Stimulated activated naive CD8-positive, alpha-beta T cell treated with anti-CD3 and anti-CD28 coated beads, Interleukin-15, Interleukin-2, amounts not matched to agents 100 ng/mL and 50 ng/mL, for 24 hours (primary cell): ENCODE data around the gene SCP2.
"Not testable (repeated sequence)": the region's sequence is repeated elsewhere in the genome, so short reads cannot be mapped to it uniquely, and the experiment has no call there.

Source experiments
- H3K27ac Mint-ChIP-seq: one replicate; pipeline ENCODE4 v1.8.0; 2021; ENCODE audit warnings: mild to moderate bottlenecking, mixed read lengths
- H3K27me3 Mint-ChIP-seq: one replicate; pipeline ENCODE4 v1.8.0; 2021; ENCODE audit warnings: mixed read lengths
- H3K36me3 Mint-ChIP-seq: one replicate; pipeline ENCODE4 v1.8.0; 2021; ENCODE audit warnings: low read depth, mixed read lengths
- H3K4me1 Mint-ChIP-seq: one replicate; pipeline ENCODE4 v1.8.0; 2021; ENCODE audit warnings: low read depth, mixed read lengths
- H3K4me3 Mint-ChIP-seq: one replicate; pipeline ENCODE4 v1.8.0; 2021; ENCODE audit warnings: mild to moderate bottlenecking, mixed read lengths
- H3K9me3 Mint-ChIP-seq: one replicate; pipeline ENCODE4 v1.8.0; 2021; ENCODE audit warnings: mixed read lengths

The SCP2 gene

DNA sequence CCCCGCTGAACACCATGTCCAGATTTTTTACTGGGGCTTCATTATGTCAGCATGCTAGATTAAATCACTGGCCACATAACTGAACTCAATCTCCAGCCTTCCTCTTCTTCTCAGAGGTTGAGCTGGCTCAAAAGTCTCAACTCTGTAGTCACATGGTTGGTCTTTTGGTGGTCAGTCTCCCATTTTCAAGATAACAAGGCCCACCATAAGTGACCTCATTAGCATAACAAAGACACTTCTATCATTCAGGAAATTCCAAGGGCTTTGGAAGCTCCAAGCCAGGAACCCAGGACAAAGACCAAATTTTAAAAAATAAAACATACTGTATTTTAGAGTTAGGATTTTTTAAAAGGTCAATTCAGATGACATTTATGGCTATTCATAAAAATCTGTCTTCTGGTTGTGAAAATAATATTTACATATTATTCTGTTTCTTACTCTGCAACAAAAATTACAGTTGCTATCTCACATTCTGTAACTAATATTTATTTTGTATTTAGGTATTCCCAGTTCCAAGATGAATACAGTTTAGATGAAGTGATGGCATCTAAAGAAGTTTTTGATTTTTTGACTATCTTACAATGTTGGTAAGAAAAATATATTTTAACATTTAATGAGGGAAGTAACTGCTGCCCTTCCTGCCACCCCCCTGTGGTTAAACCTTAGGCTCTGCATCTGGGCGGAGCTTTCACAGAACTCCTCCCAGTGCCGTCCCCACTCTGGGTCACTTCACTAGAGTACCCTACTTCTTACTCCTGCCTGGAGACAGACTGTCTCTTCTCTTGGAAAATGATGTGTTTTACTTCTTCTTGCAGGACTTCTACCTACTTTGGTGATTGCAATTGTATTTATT, 49.3 kb downstream of the SCP2 start:
- Mint-ChIP-seq H3K4me1 (no peaks in the 10 kb centered on the region), H3K27ac (no peak overlapping the region)

GRCh38 chr1:52978045-52978444, 51.0 kb downstream of the SCP2 start:
- no peaks in the 10 kb centered on the region for H3K4me1 Mint-ChIP-seq
- H3K4me3 Mint-ChIP-seq: no peak overlapping the region
- H3K36me3 Mint-ChIP-seq: peaks cover 16% of the 10 kb centered on the region
- no peaks in the 10 kb centered on the region for H3K27me3 Mint-ChIP-seq
- H3K27ac Mint-ChIP-seq: no peak overlapping the region
- H3K9me3 Mint-ChIP-seq: no peaks in the 10 kb centered on the region

More for the DNA sequence above, 49.3 kb downstream of the SCP2 start:
- peaks cover 9% of the 10 kb centered on the region for H3K36me3 Mint-ChIP-seq
- no peaks in the 10 kb centered on the region for H3K9me3 Mint-ChIP-seq
- H3K4me3 Mint-ChIP-seq: no peak overlapping the region
- H3K27me3 Mint-ChIP-seq: no peaks in the 10 kb centered on the region

GRCh38 chr1:52992733-52993132, 65.7 kb downstream of the SCP2 start:
- H3K4me1 Mint-ChIP-seq, H3K27me3 Mint-ChIP-seq, H3K4me3 Mint-ChIP-seq, H3K27ac Mint-ChIP-seq, H3K9me3 Mint-ChIP-seq: not testable (repeated sequence)
- H3K36me3 Mint-ChIP-seq: peaks cover 18% of the 10 kb centered on the region

DNA sequence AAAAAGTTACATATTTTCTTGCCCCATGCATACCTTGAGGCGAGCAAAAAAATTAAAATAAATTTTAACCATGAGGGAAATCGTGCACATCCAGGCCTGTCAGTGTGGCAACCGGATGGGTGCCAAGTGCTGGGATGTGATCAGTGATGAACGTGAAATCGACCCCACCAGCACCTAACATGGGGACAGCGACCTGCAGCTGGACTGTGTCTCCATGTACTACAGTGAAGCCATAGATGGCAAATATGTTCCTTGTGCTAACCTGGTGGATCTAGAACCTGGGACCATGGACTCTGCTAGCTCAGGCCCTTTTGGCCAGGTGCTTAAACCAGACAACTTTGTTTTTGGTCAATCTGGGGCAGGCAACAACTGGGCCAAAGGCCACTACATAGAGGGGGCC, 67.6 kb downstream of the SCP2 start:
- H3K4me3 Mint-ChIP-seq: no peak overlapping the region
- no peaks in the 10 kb centered on the region for H3K27me3 Mint-ChIP-seq
- H3K27ac Mint-ChIP-seq: no peak overlapping the region
- H3K36me3 Mint-ChIP-seq: peaks cover 14% of the 10 kb centered on the region
- H3K4me1 Mint-ChIP-seq: no peaks in the 10 kb centered on the region
- no peaks in the 10 kb centered on the region for H3K9me3 Mint-ChIP-seq

- H3K27me3 Mint-ChIP-seq: no peaks in the 10 kb centered on the region
- no peak overlapping the region for H3K27ac Mint-ChIP-seq
- peaks cover 9% of the 10 kb centered on the region for H3K36me3 Mint-ChIP-seq
- H3K9me3 Mint-ChIP-seq: no peaks in the 10 kb centered on the region
- no peak overlapping the region for H3K4me3 Mint-ChIP-seq
- no peaks in the 10 kb centered on the region for H3K4me1 Mint-ChIP-seq
Observed at GRCh38 chr1:52996653-52997052, 69.6 kb downstream of the SCP2 start.

DNA sequence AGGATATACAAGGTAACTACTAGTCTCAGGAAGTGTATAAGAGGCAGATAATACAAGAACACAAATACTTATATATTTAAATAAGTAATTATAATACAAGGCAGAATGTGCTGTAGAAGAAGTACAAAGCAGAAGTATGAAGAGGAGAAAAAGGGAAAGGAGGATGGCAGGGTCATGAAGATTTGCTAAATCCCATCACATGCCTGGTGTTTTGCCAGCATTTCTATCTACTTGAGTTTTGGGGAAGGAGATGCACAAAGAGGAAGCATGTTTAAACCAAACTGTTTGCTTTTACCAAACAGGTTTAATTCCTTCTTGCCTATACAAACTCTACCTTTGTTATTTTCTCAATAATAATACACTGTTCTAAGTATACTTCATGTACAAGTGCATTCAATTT, 74.1 kb downstream of the SCP2 start:
- Mint-ChIP-seq H3K27me3 (no peaks in the 10 kb centered on the region), H3K4me3 (no peak overlapping the region), H3K27ac (no peak overlapping the region), H3K36me3 (peaks cover 10% of the 10 kb centered on the region), H3K4me1 (no peaks in the 10 kb centered on the region), H3K9me3 (no peaks in the 10 kb centered on the region)

- H3K27ac Mint-ChIP-seq, H3K4me1 Mint-ChIP-seq, H3K4me3 Mint-ChIP-seq, H3K27me3 Mint-ChIP-seq, H3K9me3 Mint-ChIP-seq, H3K36me3 Mint-ChIP-seq: not testable (repeated sequence)
Observed at GRCh38 chr1:53006612-53007011, 79.5 kb downstream of the SCP2 start.

DNA sequence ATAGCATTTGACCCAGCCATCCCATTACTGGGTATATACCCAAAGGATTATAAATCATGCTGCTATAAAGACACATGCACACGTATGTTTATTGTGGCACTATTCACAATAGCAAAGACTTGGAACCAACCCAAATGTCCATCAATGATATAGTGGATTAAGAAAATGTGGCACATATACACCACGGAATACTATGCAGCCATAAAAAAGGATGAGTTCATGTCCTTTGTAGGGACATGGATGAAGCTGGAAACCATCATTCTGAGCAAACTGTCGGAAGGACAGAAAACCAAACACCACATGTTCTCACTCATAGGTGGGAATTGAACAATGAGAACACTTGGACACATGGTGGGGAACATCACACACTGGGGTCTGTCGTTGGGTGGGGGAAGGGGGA, 83.2 kb downstream of the SCP2 start:
- not testable (repeated sequence) for H3K9me3 Mint-ChIP-seq, H3K27me3 Mint-ChIP-seq, H3K4me3 Mint-ChIP-seq, H3K36me3 Mint-ChIP-seq, H3K4me1 Mint-ChIP-seq, H3K27ac Mint-ChIP-seq

DNA sequence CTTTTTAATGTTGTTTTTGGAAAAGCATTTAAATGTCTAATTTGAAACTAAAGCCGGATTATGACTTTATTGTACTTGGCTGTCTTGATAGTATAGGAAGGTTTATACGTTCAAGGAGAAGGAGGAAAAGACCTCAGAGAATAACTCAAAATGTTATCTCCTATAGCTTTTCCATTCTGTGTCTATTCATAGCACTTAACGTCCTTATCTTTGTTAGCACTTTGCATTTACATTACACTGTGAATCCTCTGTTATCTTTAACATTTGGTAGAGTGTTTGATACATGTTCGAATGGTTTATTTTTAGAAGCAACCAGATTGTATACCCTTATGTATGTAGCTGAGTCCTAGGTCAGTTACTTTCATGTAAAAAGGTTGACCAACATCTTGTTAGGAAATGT, 84.1 kb downstream of the SCP2 start:
- Mint-ChIP-seq H3K36me3 (no peaks in the 10 kb centered on the region), H3K4me3 (no peak overlapping the region), H3K4me1 (peaks cover 18% of the 10 kb centered on the region), H3K9me3 (no peaks in the 10 kb centered on the region), H3K27me3 (no peaks in the 10 kb centered on the region), H3K27ac (no peak overlapping the region)

- H3K27ac Mint-ChIP-seq: peak overlapping the region; percentile 86
- no peaks in the 10 kb centered on the region for H3K27me3 Mint-ChIP-seq
- peak overlapping the region; percentile 87 for H3K4me3 Mint-ChIP-seq
- H3K4me1 Mint-ChIP-seq: peaks cover 25% of the 10 kb centered on the region
- H3K36me3 Mint-ChIP-seq: peaks cover 9% of the 10 kb centered on the region
- no peaks in the 10 kb centered on the region for H3K9me3 Mint-ChIP-seq
Observed at GRCh38 chr1:53014791-53015507, 87.9 kb downstream of the SCP2 start.

DNA sequence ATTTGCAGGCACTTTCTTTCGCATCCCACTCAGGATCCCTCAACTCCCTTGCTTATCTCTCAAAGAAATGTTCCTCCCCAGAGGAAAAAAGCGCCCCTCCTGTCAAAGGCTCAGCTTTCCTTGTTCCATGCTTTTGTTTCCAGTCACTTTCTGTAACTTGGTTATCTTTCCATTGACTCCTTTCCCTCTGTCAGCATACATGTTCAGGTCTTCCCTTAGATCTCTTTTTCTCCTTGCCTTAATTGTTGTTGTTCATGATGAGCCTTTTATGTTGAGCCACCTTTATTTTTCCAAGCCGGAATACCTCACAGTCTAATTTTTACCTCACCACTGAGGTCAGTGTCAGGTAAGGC, 88.4 kb downstream of the SCP2 start:
- no peaks in the 10 kb centered on the region for H3K9me3 Mint-ChIP-seq

DNA sequence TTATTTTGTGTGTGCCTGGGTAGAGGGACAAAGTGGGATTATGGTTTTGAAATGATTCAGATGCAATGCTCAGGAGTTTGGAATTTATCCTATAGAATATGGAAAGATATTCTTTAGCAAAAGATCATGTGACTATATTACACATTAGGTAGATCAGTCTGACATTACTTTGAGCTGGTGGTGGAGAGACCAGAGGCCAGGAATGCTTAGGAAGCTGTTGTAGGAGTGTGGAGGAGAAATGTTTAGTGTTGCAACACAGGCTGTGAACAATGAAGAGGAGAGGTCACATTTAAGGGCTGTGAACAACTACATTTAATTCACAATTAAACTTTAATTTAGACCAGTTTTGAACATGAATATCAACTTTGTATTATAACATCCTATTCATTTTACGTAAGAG, 89.6 kb downstream of the SCP2 start:
- peaks cover 25% of the 10 kb centered on the region for H3K4me1 Mint-ChIP-seq
- H3K4me3 Mint-ChIP-seq: no peak overlapping the region
- no peaks in the 10 kb centered on the region for H3K27me3 Mint-ChIP-seq
- no peaks in the 10 kb centered on the region for H3K9me3 Mint-ChIP-seq
- H3K27ac Mint-ChIP-seq: no peak overlapping the region
- H3K36me3 Mint-ChIP-seq: peaks cover 9% of the 10 kb centered on the region

More for the DNA sequence above, 88.4 kb downstream of the SCP2 start:
- no peaks in the 10 kb centered on the region for H3K27me3 Mint-ChIP-seq
- H3K4me1 Mint-ChIP-seq: peaks cover 25% of the 10 kb centered on the region
- H3K4me3 Mint-ChIP-seq: peak overlapping the region; percentile 87
- H3K36me3 Mint-ChIP-seq: peaks cover 9% of the 10 kb centered on the region
- peak overlapping the region; percentile 54 for H3K27ac Mint-ChIP-seq

GRCh38 chr1:53020588-53020987, 93.5 kb downstream of the SCP2 start:
- Mint-ChIP-seq H3K4me3 (no peak overlapping the region), H3K27ac (no peak overlapping the region), H3K9me3 (no peaks in the 10 kb centered on the region), H3K4me1 (peaks cover 21% of the 10 kb centered on the region), H3K27me3 (no peaks in the 10 kb centered on the region), H3K36me3 (peaks cover 13% of the 10 kb centered on the region)

DNA sequence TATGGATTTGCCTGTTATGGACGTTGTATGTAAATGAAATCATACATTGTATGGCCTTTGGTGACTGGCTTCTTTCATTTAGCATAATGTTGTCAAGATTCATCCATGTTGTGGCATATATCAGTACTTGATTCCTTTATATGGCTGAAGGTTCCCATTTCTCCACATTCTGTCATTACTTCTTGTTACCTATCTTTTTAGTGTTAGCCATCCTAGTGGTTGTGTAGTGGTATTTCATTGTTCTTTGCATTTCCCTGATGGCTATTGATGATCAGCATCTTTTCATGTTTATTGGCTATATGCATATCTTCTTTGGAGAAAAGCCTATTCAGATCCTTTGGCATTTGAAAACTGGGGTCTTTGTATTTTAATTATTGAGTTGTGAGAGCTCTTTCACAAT, 95.1 kb downstream of the SCP2 start:
- no peak overlapping the region for H3K27ac Mint-ChIP-seq

DNA sequence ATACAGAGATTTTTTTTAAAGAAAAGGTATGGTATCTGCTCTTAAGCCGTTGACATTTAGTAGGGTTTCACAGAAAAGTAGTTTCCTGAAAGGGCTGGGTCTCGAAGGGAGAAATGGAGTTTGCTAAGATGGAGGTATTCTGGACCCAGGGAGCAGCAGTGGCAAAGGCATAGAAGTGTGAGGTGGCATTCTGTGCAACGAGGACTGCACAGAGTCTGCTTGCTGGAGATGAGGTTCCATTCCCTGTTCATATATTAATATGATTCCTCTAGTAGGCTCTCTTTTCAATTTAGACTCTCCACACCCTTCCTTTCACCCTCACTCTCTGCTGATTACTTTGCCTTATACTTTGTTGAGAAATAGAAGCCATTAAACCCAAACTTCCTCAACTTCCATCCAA, 96.5 kb downstream of the SCP2 start:
- H3K36me3 Mint-ChIP-seq: peaks cover 8% of the 10 kb centered on the region
- peaks cover 8% of the 10 kb centered on the region for H3K4me1 Mint-ChIP-seq
- H3K27ac Mint-ChIP-seq: no peak overlapping the region
- no peaks in the 10 kb centered on the region for H3K9me3 Mint-ChIP-seq
- H3K27me3 Mint-ChIP-seq: no peaks in the 10 kb centered on the region
- no peak overlapping the region for H3K4me3 Mint-ChIP-seq

More for the DNA sequence above, 95.1 kb downstream of the SCP2 start:
- Mint-ChIP-seq H3K4me3 (no peak overlapping the region), H3K27me3 (no peaks in the 10 kb centered on the region), H3K4me1 (peaks cover 8% of the 10 kb centered on the region), H3K9me3 (no peaks in the 10 kb centered on the region), H3K36me3 (peaks cover 8% of the 10 kb centered on the region)
